A549 (cell line): Measurements from ENCODE around the gene DIAPH2. TPM values are rescaled to one million over a fixed set of nuclear protein-coding genes. Genes with fewer than 3 reads are reported as not detected.
A peak's percentile ranks its signal among the peaks of the same experiment; 100 is the strongest.

Experiments
- ATAC-seq, 2 experiments: fragments of 200-7000 bp in 1 of 2; fragments of >200 bp in 1 of 2; cut with Nextera tagmentation in 1 of 2; cut with Tn5 transposase in 1 of 2; 3 replicates each; pipeline versions ENCODE4 v1.8.0 to v1.9.1; 2018 to 2020; ENCODE audit warnings: mild to moderate bottlenecking in 1 of 2, moderate library complexity in 1 of 2
- CTCF ChIA-PET: fragments of 300-600 bp; sonication (Branson Sonifier 250); formaldehyde crosslinking; extraction: SDS; loops from one replicate; lab custom pipeline; 2021; ENCODE audit warnings: antibody characterized with exemption, inconsistent platforms; lab: Yijun Ruan, JAX
- POLR2A ChIA-PET: fragments of 350-600 bp; formaldehyde crosslinking; extraction: SDS; loops from one replicate; lab custom pipeline; 2021; ENCODE audit warnings: antibody characterized with exemption, inconsistent platforms; lab: Yijun Ruan, JAX
- DNase-seq, 2 experiments: peaks; one replicate each; pipeline versions ENCODE4 v3.0.0 to v3.0.0-alpha.2; 2011 to 2016; ENCODE audit warnings: low read depth in 1 of 2, low spot score in 1 of 2
- FAIRE-seq: peaks from 2 replicates; lab custom pipeline; 2011; peaks lifted over from hg19 to GRCh38; lab: Jason Lieb, UNC
- H3K27ac ChIP-seq, 2 experiments: fragments of >200 bp; sonication (Bioruptor Twin); formaldehyde crosslinking; 3 replicates each; pipeline ENCODE4 v1.5.1; 2016 to 2017
- H3K4me1 ChIP-seq: fragments of >200 bp; sonication (Bioruptor Twin); formaldehyde crosslinking; 3 replicates; pipeline ENCODE4 v1.6.1; 2016
- H3K4me2 ChIP-seq: fragments of >200 bp; sonication (Bioruptor Twin); formaldehyde crosslinking; 3 replicates; pipeline ENCODE4 v1.6.1; 2016
- H3K4me3 ChIP-seq: fragments of >200 bp; sonication (Bioruptor Twin); formaldehyde crosslinking; 3 replicates; pipeline ENCODE4 v1.5.1; 2016
- H3K9me3 ChIP-seq: fragments of >200 bp; sonication (Bioruptor Twin); formaldehyde crosslinking; 3 replicates; pipeline ENCODE4 v1.6.1; 2016
- ATOH8 ChIP-seq: fragments of 250-450 bp; sonication (Bioruptor Pico); IDR thresholded peaks from 2 replicates; pipeline ENCODE4 v1.5.0; 2020; ENCODE audit warnings: low read depth, mild to moderate bottlenecking, moderate library complexity
- BHLHE40 ChIP-seq: IDR thresholded peaks from 2 replicates; pipeline ENCODE4 v1.6.1; 2012; ENCODE audit warnings: low read depth, low read length, inconsistent platforms
- EHF ChIP-seq: fragments of 250-450 bp; sonication (Bioruptor Pico); IDR thresholded peaks from 2 replicates; pipeline ENCODE4 v1.5.0; 2020; ENCODE audit warnings: mild to moderate bottlenecking
- EHMT2 ChIP-seq: fragments of 200-600 bp; sonication (generic); IDR thresholded peaks from 2 replicates; pipeline ENCODE4 v1.6.1; 2016; ENCODE audit warnings: antibody characterized with exemption, low read depth, mild to moderate bottlenecking, moderate library complexity
- EP300 ChIP-seq, 2 experiments: fragments of >200 bp; sonication (Bioruptor Twin); formaldehyde crosslinking; IDR thresholded peaks; 2 replicates in 1 of 2; 3 replicates in 1 of 2; pipeline ENCODE4 v1.6.1; 2016 to 2017
- ESRRA ChIP-seq: fragments of 150-350 bp; IDR thresholded peaks from 2 replicates; pipeline ENCODE4 v1.6.1; 2014; ENCODE audit warnings: mild to moderate bottlenecking, low read length, borderline replicate concordance
- HDAC2 ChIP-seq: fragments of 200-600 bp; sonication (generic); IDR thresholded peaks from 2 replicates; pipeline ENCODE4 v1.6.1; 2016
- HES2 ChIP-seq: fragments of >200 bp; sonication (Bioruptor Twin); formaldehyde crosslinking; IDR thresholded peaks from 2 replicates; pipeline ENCODE4 v1.6.1; 2016
- HOXA7 ChIP-seq: fragments of 250-450 bp; sonication (Bioruptor Pico); IDR thresholded peaks from 2 replicates; pipeline ENCODE4 v1.5.0; 2020; ENCODE audit warnings: mild to moderate bottlenecking, moderate library complexity
- HOXB13 ChIP-seq: fragments of 250-450 bp; sonication (Bioruptor Pico); IDR thresholded peaks from 2 replicates; pipeline ENCODE4 v1.5.0; 2020; ENCODE audit warnings: low read depth, mild to moderate bottlenecking, moderate library complexity
- HOXB5 ChIP-seq: fragments of 250-450 bp; sonication (Bioruptor Pico); IDR thresholded peaks from 2 replicates; pipeline ENCODE4 v1.5.0; 2020; ENCODE audit warnings: mild to moderate bottlenecking, moderate library complexity
- JUNB ChIP-seq: fragments of >200 bp; sonication (Bioruptor Twin); formaldehyde crosslinking; IDR thresholded peaks from 2 replicates; pipeline ENCODE4 v1.6.1; 2016
- KDM5A ChIP-seq: fragments of 200-600 bp; sonication (generic); IDR thresholded peaks from 2 replicates; pipeline ENCODE4 v1.6.1; 2016; ENCODE audit warnings: antibody characterized with exemption, mild to moderate bottlenecking
- MAFK ChIP-seq: fragments of 450-650 bp; IDR thresholded peaks from 2 replicates; pipeline ENCODE4 v1.6.1; 2014; ENCODE audit not compliant: partially characterized antibody
- MAZ ChIP-seq: fragments of 150-350 bp; IDR thresholded peaks from 2 replicates; pipeline ENCODE4 v1.6.1; 2014; ENCODE audit warnings: antibody characterized with exemption, low read depth, low read length, borderline replicate concordance
- NFE2L2 ChIP-seq: fragments of 150-350 bp; conservative IDR thresholded peaks from 2 replicates; pipeline ENCODE4 v1.6.1; 2014; ENCODE audit warnings: low read length
- NPAS2 ChIP-seq: fragments of 250-450 bp; sonication (Bioruptor Pico); IDR thresholded peaks from 2 replicates; pipeline ENCODE4 v1.8.0; 2022; ENCODE audit warnings: mild to moderate bottlenecking, moderate library complexity, borderline replicate concordance
- NR3C1 ChIP-seq: fragments of >200 bp; sonication (Bioruptor Twin); formaldehyde crosslinking; IDR thresholded peaks from 3 replicates; pipeline ENCODE4 v1.6.1; 2017
- POLR2AphosphoS2 ChIP-seq: conservative IDR thresholded peaks from 2 replicates; pipeline ENCODE4 v1.6.1; 2012; ENCODE audit warnings: low read length, improper control_type of control experiment, inconsistent platforms
- RARB ChIP-seq: fragments of 250-450 bp; sonication (Bioruptor Pico); IDR thresholded peaks from 2 replicates; pipeline ENCODE4 v1.8.0; 2021; ENCODE audit warnings: mild to moderate bottlenecking, moderate library complexity
- RCOR1 ChIP-seq: fragments of 150-350 bp; IDR thresholded peaks from 2 replicates; pipeline ENCODE4 v1.6.1; 2014; ENCODE audit warnings: antibody characterized with exemption, low read length, low read depth
- SMC3 ChIP-seq: fragments of >200 bp; sonication (Bioruptor Twin); formaldehyde crosslinking; IDR thresholded peaks from 3 replicates; pipeline ENCODE4 v1.6.1; 2018; ENCODE audit warnings: inconsistent platforms
- ZNF302 ChIP-seq: fragments of 250-450 bp; sonication (Bioruptor Pico); IDR thresholded peaks from 2 replicates; pipeline ENCODE4 v1.9.0; 2021; ENCODE audit warnings: inconsistent platforms, mild to moderate bottlenecking, moderate library complexity
- ZSCAN20 ChIP-seq: fragments of 250-450 bp; sonication (Bioruptor Pico); IDR thresholded peaks from 2 replicates; pipeline ENCODE4 v1.8.0; 2022; ENCODE audit warnings: mild to moderate bottlenecking, moderate library complexity
- WGBS: methylation state at CpG from one replicate; pipeline ENCODE4 v1.1.6; 2017; ENCODE audit errors: missing lambda C conversion rate; 5-methylcytosine and 5-hydroxymethylcytosine counted together
- polyA plus RNA-seq, 4 experiments: library from polyadenylated mRNA; depleted of rRNA in 3 of 4; stranded (reverse); fragments of >200 nt; fragmentation: RNase III in 1 of 4; extraction: RNeasy Plus Mini Kit Qiagen cat#74134 plus additional on column Dnase treatment in 1 of 4; gene quantifications; 2 replicates in 3 of 4; 3 replicates in 1 of 4; pipeline ENCODE4 v1.2.3, GENCODE V29; 2011 to 2017

The DIAPH2 gene
- polyA plus RNA-seq, 2 of the 4 experiments (the other 2 are of a cell fraction) = 3.7 to 10.0 TPM

- Histone ChIP-seq H3K4me2 (no peak overlapping the region), H3K9me3 (no peaks in the 10 kb centered on the region), H3K4me1 (peaks cover 8% of the 10 kb centered on the region; the same call in 2 of the 3 replicates), H3K4me3 (no peak overlapping the region), H3K27ac (no peak overlapping the region)
- POLR2A ChIA-PET = no interaction called here
- FAIRE-seq = peak; percentile 18
- WGBS = 88% methylated on average over 4 of the region's 4 CpGs
- TF ChIP-seq HES2 = no peak
- no peak for TF ChIP-seq HOXB5 (CRISPR knock-in tag)
- no peak for TF ChIP-seq KDM5A
- TF ChIP-seq RCOR1 = no peak
- TF ChIP-seq HOXB13 (CRISPR knock-in tag) = no peak
- no peak for TF ChIP-seq NR3C1
- no peak for TF ChIP-seq MAFK
- TF ChIP-seq POLR2AphosphoS2 = no peak
- no peak for TF ChIP-seq ZSCAN20 (CRISPR knock-in tag)
- TF ChIP-seq EHF (CRISPR knock-in tag) = no peak
- no peak for TF ChIP-seq EP300 (IDR thresholded peaks at IDR 0.05)
- no peak for TF ChIP-seq HDAC2
- TF ChIP-seq ZNF302 (CRISPR knock-in tag) = no peak
- TF ChIP-seq MAZ = no peak
- TF ChIP-seq SMC3 = no peak
- no peak for TF ChIP-seq RARB (CRISPR knock-in tag)
- no peak for TF ChIP-seq ESRRA
- DNase-seq = no peak
- CTCF ChIA-PET = no interaction called here
- no peak for ATAC-seq
These were observed 623.5 kb downstream of the DIAPH2 start for GRCh38 chrX:97308171-97308570.

GRCh38 chrX:97309487-97310116 is 625.0 kb downstream of the DIAPH2 start:
- Histone ChIP-seq H3K27ac (no peak overlapping the region), H3K4me1 (peaks cover 8% of the 10 kb centered on the region; the same call in 2 of the 3 replicates), H3K9me3 (no peaks in the 10 kb centered on the region), H3K4me3 (no peak overlapping the region), H3K4me2 (no peak overlapping the region)
- no peak for TF ChIP-seq NFE2L2
- TF ChIP-seq EHMT2 = no peak
- TF ChIP-seq HOXB13 (CRISPR knock-in tag) = no peak
- no peak for TF ChIP-seq NR3C1
- FAIRE-seq = no peak
- ChIA-PET POLR2A (no interaction called here), CTCF (no interaction called here)
- no peak for ATAC-seq
- WGBS = 94% methylated on average over 2 of the region's 2 CpGs
- no peak for DNase-seq

- Histone ChIP-seq H3K27ac (no peak overlapping the region), H3K9me3 (no peaks in the 10 kb centered on the region), H3K4me3 (no peak overlapping the region), H3K4me1 (peaks cover 8% of the 10 kb centered on the region; the same call in 2 of the 3 replicates), H3K4me2 (no peak overlapping the region)
- FAIRE-seq (peak; percentile 39), DNase-seq (peak in 1 of 2 experiments; percentile 9), ATAC-seq (no peak)
- CTCF ChIA-PET = no interaction called here
- WGBS = 85% methylated on average over 8 of the region's 8 CpGs
- TF ChIP-seq HOXA7 (CRISPR knock-in tag) (no peak), NFE2L2 (no peak), HOXB5 (CRISPR knock-in tag) (no peak), ATOH8 (no peak), NPAS2 (CRISPR knock-in tag) (no peak), BHLHE40 (no peak), JUNB (no peak)
- POLR2A ChIA-PET = no interaction called here
These were observed 625.7 kb downstream of the DIAPH2 start for GRCh38 chrX:97310373-97310772.
